Ecto neural progenitor cell (in vitro differentiated cells): ENCODE data around the gene TCF7L2.

ENCODE experiments used
- DNase-seq: peaks from one replicate; pipeline ENCODE4 v3.0.0-alpha.2; 2018; ENCODE audit warnings: low spot score

TCF7L2 gene

GRCh38 chr10:113067501-113067900 is 117.5 kb downstream of the TCF7L2 start:
- no peak for DNase-seq

DNA sequence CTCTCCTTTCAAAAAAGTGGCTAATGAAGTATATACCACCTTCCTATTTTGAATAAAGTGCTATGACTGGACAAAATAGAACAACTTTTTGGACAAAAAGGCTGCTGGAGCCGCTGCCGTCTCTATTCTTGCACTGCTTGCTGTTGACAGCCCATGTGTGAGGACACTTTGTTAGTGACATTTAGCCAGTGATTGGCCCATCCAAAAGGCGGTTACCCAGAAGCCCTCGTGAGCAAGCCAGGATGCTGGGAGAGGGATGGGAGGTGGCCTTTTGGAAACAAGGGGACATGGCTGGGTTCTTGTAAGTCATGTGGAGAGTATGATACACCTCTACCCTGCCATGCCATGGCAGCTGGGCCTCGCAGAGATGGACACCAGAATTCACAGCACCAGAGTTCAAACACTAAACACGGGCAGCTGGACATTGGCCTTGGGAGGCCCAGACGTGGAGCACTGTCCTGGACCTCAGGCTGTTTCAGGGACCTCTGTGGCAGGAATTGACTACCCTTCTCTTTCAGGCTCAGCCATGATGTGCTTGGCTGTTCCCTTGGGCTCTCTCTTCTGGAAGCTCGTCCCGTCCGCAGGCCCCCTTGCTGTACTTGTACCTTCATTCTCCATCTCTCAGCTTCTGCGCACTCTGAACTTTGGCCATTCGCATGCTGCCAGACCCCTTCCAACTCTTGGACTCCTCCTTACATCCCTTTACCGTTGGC is 118.3 kb downstream of the TCF7L2 start:
- no peak for DNase-seq

GRCh38 chr10:113069595-113069994 is 119.5 kb downstream of the TCF7L2 start:
- no peak for DNase-seq

- DNase-seq = no peak
Observed at GRCh38 chr10:113071446-113071845, 121.4 kb downstream of the TCF7L2 start.

- peak; percentile 58 for DNase-seq
Observed at GRCh38 chr10:113073549-113074189, 123.6 kb downstream of the TCF7L2 start.

- no peak for DNase-seq
Observed at GRCh38 chr10:113076949-113077348, 126.9 kb downstream of the TCF7L2 start.

DNA sequence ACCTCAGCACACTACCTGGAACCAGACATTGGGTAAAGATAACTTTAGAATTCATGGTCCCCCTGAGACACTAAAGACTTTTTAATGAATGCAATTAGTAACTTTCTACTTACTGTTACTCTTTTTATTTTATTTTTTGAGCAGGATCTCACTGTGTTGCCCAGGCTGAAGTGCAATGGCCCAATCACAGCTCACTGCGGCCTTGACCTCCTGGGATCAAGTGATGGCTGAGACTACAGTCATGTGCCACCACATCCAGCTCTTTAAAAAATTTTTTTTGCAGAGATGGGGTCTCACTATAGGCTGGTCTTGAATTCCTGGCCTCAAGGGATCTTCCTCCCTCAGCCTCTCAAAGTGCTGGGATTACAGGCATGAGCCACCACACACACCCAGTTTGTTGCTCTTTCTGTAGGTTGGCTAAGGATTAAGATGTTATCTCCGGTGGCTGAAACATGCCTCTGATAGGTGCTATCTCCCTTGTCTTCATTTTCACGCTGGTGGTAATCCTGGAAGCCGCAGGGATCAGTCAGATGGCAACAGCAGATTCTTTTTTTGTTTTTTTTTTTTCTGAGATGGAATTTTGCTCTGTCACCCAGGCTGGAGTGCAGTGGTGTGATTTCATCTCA is 128.3 kb downstream of the TCF7L2 start:
- no peak for DNase-seq

GRCh38 chr10:113080061-113080924 is 130.2 kb downstream of the TCF7L2 start:
- DNase-seq = no peak

GRCh38 chr10:113080925-113081229 is 130.8 kb downstream of the TCF7L2 start:
- no peak for DNase-seq

GRCh38 chr10:113084031-113084430 is 134.0 kb downstream of the TCF7L2 start:
- no peak for DNase-seq

GRCh38 chr10:113085776-113086175 is 135.7 kb downstream of the TCF7L2 start:
- DNase-seq = no peak

- no peak for DNase-seq
Observed at GRCh38 chr10:113086282-113086681, 136.2 kb downstream of the TCF7L2 start.

DNA sequence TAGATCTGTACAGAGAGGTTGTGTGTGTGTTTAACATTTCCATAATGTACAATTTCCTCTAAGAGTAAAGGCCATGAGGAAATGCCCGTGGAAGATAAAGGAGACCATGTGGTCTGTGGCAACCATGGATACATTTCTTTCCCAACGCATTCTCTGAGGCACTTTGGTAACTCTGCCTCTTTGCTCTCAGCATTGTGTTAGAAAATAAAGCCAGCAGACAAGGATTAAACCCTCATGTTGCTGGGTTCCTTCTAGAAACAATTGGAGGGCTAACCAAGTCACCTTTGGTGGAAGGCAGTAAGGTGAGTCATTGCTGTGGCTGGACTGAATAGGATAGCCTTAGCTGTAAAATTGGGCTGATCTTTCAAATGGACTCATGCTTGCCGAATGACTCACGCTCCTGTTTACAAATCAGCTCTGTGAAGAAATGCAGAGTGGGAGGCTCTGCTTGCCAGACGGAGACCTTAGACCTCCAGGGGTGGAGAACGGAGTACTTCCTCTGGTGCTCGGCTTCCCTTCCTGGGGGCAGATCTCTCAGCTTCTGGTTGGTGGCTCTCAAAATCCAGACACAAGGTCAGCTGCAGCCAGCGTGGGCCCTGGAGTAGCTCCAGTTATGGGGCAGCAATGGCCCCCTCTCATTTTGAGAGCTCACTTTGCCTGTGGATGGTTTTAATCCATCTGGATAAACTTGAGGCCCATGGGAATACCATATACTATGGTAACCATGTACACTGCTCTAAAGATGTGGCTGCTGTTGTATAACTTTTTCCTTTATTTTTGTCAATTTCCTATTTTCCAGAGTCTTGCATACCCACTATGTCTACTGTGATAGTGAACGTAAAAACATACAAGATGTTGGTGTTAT is 137.3 kb downstream of the TCF7L2 start:
- no peak for DNase-seq

GRCh38 chr10:113088194-113088593 is 138.1 kb downstream of the TCF7L2 start:
- no peak for DNase-seq

DNA sequence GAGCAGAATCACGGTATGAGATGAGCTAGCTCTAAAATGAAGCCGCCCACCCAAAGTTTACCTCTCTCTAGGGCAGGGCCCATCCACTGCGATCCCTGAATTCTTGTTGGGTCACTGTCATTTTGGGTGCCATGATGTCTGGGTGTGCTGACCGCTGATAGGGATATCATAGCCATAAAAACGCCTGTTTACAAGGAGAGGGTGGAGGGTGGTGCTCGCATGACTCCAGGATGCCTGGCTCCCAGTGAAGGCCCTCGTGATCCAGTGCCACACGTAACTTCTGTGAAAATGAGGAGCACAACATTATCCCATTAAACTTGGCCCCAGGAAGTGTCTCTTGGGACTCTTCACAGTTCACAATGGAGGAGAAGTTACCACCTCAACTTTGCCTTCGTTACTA is 139.5 kb downstream of the TCF7L2 start:
- no peak for DNase-seq

- no peak for DNase-seq
Observed at GRCh38 chr10:113091920-113092319, 141.9 kb downstream of the TCF7L2 start.

DNA sequence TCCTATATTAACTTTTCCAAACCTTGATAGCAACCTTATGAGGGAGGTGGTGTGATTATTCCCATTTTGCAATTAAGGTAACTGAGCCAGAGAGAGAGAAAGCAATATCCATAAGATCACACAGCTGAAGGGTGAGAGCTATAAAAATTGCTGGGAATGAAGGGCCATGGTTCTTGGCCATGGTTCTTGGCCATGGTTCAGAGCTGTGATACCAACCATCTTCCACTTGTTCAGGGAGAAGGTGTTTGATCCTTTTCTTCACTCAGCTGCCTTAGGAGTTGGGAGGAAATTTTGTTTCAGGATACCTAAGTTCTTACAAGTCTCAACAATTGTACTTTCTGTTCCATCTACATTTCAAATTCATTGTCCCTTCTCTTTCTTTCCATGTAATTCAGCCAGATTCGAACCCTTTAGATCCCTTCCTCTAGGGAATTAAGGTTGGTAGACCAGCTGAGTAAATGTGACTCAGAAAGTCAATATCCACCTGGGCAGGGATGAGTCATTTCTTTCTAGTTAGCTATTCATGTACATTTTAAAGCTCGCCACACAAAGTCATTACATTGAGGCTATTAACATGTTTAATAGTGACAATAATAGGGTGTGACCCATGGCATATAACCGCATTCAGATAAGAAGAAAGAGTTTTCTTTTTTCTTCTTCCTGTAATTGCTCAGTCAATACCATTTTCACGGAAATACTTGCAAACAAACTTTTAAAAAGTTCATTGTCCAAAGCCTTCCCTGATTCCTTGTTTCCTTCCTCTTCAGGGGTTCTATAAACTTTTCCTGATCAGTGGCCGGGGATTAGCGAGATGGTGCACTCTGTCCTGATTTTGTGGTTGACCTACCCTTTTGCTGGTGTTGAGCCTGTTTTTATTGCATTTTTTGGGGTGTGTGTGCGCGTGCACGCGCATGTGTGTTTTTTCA is 143.4 kb downstream of the TCF7L2 start:
- DNase-seq = peak; percentile 14

GRCh38 chr10:113094114-113094486 is 144.1 kb downstream of the TCF7L2 start:
- no peak for DNase-seq

- no peak for DNase-seq
Observed at GRCh38 chr10:113095419-113096127, 145.5 kb downstream of the TCF7L2 start.
